HL-60 (cell line): ENCODE measurements around the gene KLHL33.

Source experiments
- DNase-seq, 2 experiments: peaks; one replicate each; pipeline ENCODE4 v3.0.0-alpha.2; 2010 to 2020; ENCODE audit warnings: low read depth in 1 of 2, low spot score in 1 of 2
- H3K27ac ChIP-seq: fragments of 250-450 bp; sonication (Bioruptor Pico); replicated peaks from 2 replicates; pipeline ENCODE4 v1.5.1; 2020; ENCODE audit warnings: mild to moderate bottlenecking, moderate library complexity
- H3K27me3 ChIP-seq: fragments of 250-450 bp; sonication (Bioruptor Pico); 2 replicates; pipeline ENCODE4 v1.5.1; 2021; ENCODE audit warnings: mild to moderate bottlenecking, moderate library complexity; ENCODE audit not compliant: insufficient read depth, poor library complexity, severe bottlenecking
- H3K4me3 ChIP-seq: replicated peaks from 2 replicates; pipeline ENCODE4 v1.5.1; 2011; ENCODE audit warnings: mild to moderate bottlenecking, control low read depth, low read length; ENCODE audit not compliant: insufficient read depth
- GABPA ChIP-seq: IDR thresholded peaks from 2 replicates; pipeline ENCODE4 v1.6.1; 2012; ENCODE audit warnings: low read depth
- POLR2AphosphoS5 ChIP-seq: IDR thresholded peaks from 2 replicates; pipeline ENCODE4 v1.6.1; 2012; ENCODE audit warnings: low read depth
- SPI1 ChIP-seq: IDR thresholded peaks from 2 replicates; pipeline ENCODE4 v1.6.1; 2012; ENCODE audit warnings: low read depth, mild to moderate bottlenecking, borderline replicate concordance
- TF ChIP-seq, protein P1 (sequence below): IDR thresholded peaks from 2 replicates; pipeline ENCODE4 v1.6.1; 2012; ENCODE audit warnings: low read depth; ENCODE audit not compliant: insufficient replicate concordance
- TF ChIP-seq, protein P2 (sequence below): IDR thresholded peaks from one replicate; pipeline ENCODE4 v1.5.1; 2011; ENCODE audit warnings: low read length, control low read depth, inconsistent platforms; ENCODE audit not compliant: insufficient read depth

KLHL33 gene

DNA sequence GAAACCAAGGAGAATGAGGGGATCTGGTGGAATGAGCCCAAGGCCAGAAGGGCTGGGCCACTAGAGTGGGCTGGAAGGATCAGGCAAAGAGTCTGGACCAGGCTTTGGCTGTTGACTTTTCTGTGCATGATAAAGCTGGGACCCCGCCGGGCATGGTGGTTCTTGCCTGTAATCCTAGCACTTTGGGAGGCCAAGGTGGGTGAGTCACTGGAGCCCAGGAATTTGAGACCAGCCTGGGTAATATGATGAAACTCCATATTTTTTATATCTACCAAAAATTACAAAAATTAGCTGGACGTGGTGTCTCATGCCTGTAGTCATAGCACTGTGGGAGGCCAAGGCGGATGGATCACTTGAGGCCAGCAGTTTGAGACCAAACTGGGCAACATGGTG lies 393 bp upstream of the KLHL33 start:
- TF ChIP-seq GABPA (no peak), SPI1 (no peak), POLR2AphosphoS5 (no peak)
- TF ChIP-seq, protein P1, sequence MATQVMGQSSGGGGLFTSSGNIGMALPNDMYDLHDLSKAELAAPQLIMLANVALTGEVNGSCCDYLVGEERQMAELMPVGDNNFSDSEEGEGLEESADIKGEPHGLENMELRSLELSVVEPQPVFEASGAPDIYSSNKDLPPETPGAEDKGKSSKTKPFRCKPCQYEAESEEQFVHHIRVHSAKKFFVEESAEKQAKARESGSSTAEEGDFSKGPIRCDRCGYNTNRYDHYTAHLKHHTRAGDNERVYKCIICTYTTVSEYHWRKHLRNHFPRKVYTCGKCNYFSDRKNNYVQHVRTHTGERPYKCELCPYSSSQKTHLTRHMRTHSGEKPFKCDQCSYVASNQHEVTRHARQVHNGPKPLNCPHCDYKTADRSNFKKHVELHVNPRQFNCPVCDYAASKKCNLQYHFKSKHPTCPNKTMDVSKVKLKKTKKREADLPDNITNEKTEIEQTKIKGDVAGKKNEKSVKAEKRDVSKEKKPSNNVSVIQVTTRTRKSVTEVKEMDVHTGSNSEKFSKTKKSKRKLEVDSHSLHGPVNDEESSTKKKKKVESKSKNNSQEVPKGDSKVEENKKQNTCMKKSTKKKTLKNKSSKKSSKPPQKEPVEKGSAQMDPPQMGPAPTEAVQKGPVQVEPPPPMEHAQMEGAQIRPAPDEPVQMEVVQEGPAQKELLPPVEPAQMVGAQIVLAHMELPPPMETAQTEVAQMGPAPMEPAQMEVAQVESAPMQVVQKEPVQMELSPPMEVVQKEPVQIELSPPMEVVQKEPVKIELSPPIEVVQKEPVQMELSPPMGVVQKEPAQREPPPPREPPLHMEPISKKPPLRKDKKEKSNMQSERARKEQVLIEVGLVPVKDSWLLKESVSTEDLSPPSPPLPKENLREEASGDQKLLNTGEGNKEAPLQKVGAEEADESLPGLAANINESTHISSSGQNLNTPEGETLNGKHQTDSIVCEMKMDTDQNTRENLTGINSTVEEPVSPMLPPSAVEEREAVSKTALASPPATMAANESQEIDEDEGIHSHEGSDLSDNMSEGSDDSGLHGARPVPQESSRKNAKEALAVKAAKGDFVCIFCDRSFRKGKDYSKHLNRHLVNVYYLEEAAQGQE = no peak
- TF ChIP-seq, protein P2, sequence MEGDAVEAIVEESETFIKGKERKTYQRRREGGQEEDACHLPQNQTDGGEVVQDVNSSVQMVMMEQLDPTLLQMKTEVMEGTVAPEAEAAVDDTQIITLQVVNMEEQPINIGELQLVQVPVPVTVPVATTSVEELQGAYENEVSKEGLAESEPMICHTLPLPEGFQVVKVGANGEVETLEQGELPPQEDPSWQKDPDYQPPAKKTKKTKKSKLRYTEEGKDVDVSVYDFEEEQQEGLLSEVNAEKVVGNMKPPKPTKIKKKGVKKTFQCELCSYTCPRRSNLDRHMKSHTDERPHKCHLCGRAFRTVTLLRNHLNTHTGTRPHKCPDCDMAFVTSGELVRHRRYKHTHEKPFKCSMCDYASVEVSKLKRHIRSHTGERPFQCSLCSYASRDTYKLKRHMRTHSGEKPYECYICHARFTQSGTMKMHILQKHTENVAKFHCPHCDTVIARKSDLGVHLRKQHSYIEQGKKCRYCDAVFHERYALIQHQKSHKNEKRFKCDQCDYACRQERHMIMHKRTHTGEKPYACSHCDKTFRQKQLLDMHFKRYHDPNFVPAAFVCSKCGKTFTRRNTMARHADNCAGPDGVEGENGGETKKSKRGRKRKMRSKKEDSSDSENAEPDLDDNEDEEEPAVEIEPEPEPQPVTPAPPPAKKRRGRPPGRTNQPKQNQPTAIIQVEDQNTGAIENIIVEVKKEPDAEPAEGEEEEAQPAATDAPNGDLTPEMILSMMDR = no peak
- H3K4me3 ChIP-seq = no peak overlapping the region
- no peaks in the 10 kb centered on the region for H3K27me3 ChIP-seq
- DNase-seq = no peak
- no peak overlapping the region for H3K27ac ChIP-seq

DNA sequence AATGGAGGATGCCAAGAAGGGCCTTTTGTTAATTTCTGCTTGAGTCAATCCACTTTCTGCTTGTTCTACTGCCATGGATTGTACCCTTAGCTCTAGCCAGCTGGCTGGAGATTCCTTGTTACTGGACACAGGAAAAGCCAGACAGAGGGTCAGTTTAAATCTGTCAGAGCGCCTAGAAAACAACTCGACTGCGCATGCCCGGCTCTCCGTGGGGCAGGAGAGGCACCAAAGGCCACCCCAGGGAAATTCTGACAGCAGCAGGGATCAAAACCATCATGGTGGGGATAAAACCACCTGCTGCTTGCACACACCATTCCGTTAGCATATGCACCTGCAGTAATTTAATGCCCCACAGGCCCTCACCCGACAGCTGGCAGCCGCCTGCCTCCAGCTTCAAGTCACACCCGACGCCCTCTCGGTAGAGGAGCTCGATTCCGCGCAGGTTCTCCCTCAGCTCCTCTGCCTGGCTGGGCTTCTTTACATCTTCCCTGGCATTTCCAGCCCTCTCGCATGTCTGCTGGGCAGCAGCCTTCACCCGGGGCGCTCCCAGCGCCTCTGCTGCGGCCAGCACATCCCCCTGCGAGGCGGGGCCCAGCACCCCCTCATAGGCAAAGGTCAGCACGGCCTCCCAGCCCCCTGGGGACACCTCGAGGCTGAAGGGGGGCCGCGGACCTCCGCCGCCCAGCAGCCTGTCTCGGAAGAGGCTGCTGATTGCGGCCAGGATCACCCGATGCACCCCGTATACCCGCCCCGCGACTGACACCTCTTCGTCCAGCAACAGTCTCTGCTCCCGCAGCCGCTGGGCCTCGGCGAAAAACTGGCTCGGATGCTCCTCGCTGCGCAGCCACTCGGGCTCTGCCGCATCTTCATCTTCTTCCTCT lies 1.0 kb downstream of the KLHL33 start:
- no peak for DNase-seq
- Histone ChIP-seq H3K27ac (no peak overlapping the region), H3K4me3 (no peak overlapping the region), H3K27me3 (no peaks in the 10 kb centered on the region)
- TF ChIP-seq POLR2AphosphoS5 (no peak), SPI1 (no peak), GABPA (no peak)
- TF ChIP-seq, protein P1 = no peak
- TF ChIP-seq, protein P2 = no peak

DNA sequence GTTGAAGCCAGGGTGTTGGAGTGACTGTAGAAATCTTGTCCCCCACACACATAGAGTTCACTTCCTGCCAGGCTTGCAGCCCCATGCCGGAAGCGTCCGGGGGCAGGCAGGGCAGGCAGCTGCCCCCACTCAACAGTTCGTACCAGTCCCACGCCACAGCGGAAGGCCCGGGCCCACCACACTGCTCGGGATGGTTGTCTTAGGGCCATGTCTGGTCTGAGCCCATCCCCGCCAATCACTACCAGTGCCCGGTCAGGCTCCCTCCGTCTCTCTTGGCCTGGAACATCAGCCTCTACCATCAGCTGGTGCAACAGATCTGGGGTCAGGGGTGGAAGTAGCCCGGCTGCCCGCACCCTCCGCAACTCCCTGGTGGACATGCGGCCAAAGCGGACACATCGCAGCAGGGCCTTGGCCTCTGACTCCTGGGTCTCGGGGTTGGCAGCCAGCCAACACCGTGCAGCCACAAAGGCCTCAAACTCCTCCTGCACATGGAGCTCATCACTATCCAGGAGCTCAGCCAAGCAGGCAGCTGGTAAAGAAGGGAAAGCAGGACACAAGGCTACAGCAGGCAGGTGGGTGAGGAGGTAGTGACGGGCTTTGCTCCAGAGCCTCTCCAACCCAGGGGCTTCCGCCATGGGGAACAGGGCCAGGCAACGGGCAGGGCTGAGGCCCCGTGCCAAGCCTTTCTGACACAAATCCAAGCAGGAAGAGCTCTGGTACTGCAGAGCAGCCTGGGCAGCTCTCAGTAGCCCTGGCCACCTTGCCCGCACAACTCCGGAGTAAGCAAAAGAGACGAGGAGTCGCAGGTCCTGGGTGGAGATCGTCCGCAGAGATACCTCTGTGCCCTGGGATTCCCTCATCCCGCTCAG lies 5.9 kb downstream of the KLHL33 start:
- H3K27me3 ChIP-seq = no peaks in the 10 kb centered on the region
- DNase-seq = no peak
- H3K4me3 ChIP-seq = no peak overlapping the region
- no peak for TF ChIP-seq SPI1
- TF ChIP-seq, protein P2 = no peak
- TF ChIP-seq GABPA = no peak
- TF ChIP-seq, protein P1 = no peak
- TF ChIP-seq POLR2AphosphoS5 = no peak
- no peak overlapping the region for H3K27ac ChIP-seq
